Osteoblast (primary cell): ENCODE results near the gene ASCC1. TPM values are rescaled to one million over a fixed set of nuclear protein-coding genes. Genes with fewer than 3 reads are reported as not detected.

Experiments
- DNase-seq: peaks from one replicate; pipeline ENCODE4 v3.0.0; 2011; ENCODE audit warnings: low spot score, mixed read lengths; ENCODE audit not compliant: insufficient read length; ENCODE audit errors: missing footprints
- H2AFZ ChIP-seq: 2 replicates; pipeline ENCODE4 v1.6.0; 2011; ENCODE audit warnings: mild to moderate bottlenecking, low read length
- H3K27ac ChIP-seq: 2 replicates; pipeline ENCODE4 v1.5.1; 2011; ENCODE audit warnings: mild to moderate bottlenecking, low read depth, low read length, moderate library complexity
- H3K27me3 ChIP-seq: 2 replicates; pipeline ENCODE4 v1.6.0; 2012; ENCODE audit warnings: mild to moderate bottlenecking, control low read depth, inconsistent platforms, low read length, moderate library complexity; ENCODE audit not compliant: insufficient read depth
- H3K36me3 ChIP-seq: 2 replicates; pipeline ENCODE4 v1.5.1; 2011; ENCODE audit warnings: mild to moderate bottlenecking, low read length, control low read depth, moderate library complexity; ENCODE audit not compliant: insufficient read depth
- H3K4me1 ChIP-seq: 2 replicates; pipeline ENCODE4 v1.5.1; 2011; ENCODE audit warnings: mild to moderate bottlenecking, low read length, control low read depth, moderate library complexity; ENCODE audit not compliant: insufficient read depth
- H3K4me2 ChIP-seq: 2 replicates; pipeline ENCODE4 v1.6.0; 2011; ENCODE audit warnings: mild to moderate bottlenecking, low read length; ENCODE audit not compliant: insufficient read depth
- H3K4me3 ChIP-seq: fragments of 200-600 bp; sonication (generic); 3 replicates; pipeline ENCODE4 v1.5.1; 2012; ENCODE audit warnings: mild to moderate bottlenecking, low read length, inconsistent platforms; ENCODE audit not compliant: insufficient read depth
- H3K79me2 ChIP-seq: 2 replicates; pipeline ENCODE4 v1.6.0; 2012; ENCODE audit warnings: mild to moderate bottlenecking, low read length, control low read depth, inconsistent platforms; ENCODE audit not compliant: insufficient read depth
- H3K9me3 ChIP-seq: 2 replicates; pipeline ENCODE4 v1.5.1; 2011; ENCODE audit warnings: low read depth, low read length, control low read depth
- H4K20me1 ChIP-seq: 2 replicates; pipeline ENCODE4 v1.6.0; 2012; ENCODE audit warnings: mild to moderate bottlenecking, low read length, control low read depth; ENCODE audit not compliant: insufficient read depth
- CTCF ChIP-seq: IDR thresholded peaks from 2 replicates; pipeline ENCODE4 v1.5.1; 2011; ENCODE audit warnings: mild to moderate bottlenecking, low read depth, low read length, moderate library complexity; ENCODE audit errors: extremely low read depth
- total RNA-seq: library from RNA; depleted of rRNA; stranded (reverse); fragments of >200 nt; gene quantifications from 2 replicates; pipeline ENCODE4 v1.2.3, GENCODE V29; 2012

Gene ASCC1
- total RNA-seq, 1 donor: 40.2 TPM

- Histone ChIP-seq H3K4me1 (peaks cover 4% of the 10 kb centered on the region), H3K4me2 (no peak overlapping the region), H3K79me2 (no peaks in the 10 kb centered on the region), H4K20me1 (no peaks in the 10 kb centered on the region), H3K36me3 (no peaks in the 10 kb centered on the region), H3K27ac (no peak overlapping the region), H3K27me3 (peaks cover 60% of the 10 kb centered on the region), H3K9me3 (no peaks in the 10 kb centered on the region), H2AFZ (no peak overlapping the region), H3K4me3 (no peak overlapping the region)
- DNase-seq: peak; percentile 73
- TF ChIP-seq CTCF: no peak
Observed at GRCh38 chr10:72088889-72089575, 127.0 kb downstream of the ASCC1 start.

- Histone ChIP-seq H3K27me3 (peaks cover 60% of the 10 kb centered on the region), H3K4me3 (no peak within 1 kb of the TSS), H4K20me1 (no peaks in the 10 kb centered on the region), H3K4me2 (no peak within 1 kb of the TSS), H3K9me3 (no peaks in the 10 kb centered on the region), H3K79me2 (no peaks in the 10 kb centered on the region), H2AFZ (no peak within 1 kb of the TSS), H3K36me3 (no peaks in the 10 kb centered on the region), H3K4me1 (peaks cover 4% of the 10 kb centered on the region), H3K27ac (no peak within 1 kb of the TSS)
- TF ChIP-seq CTCF: no peak
- peak; percentile 89 for DNase-seq
Observed at GRCh38 chr10:72087969-72088888, 127.8 kb downstream of the ASCC1 start, which contains the start of gene SPOCK2. SPOCK2 (minus strand) TSS chr10:72088551; CDS start chr10:72088328, 223 bp downstream.

- no peaks in the 10 kb centered on the region for H3K79me2 ChIP-seq
- no peak for TF ChIP-seq CTCF
- no peaks in the 10 kb centered on the region for H3K9me3 ChIP-seq
- no peak overlapping the region for H2AFZ ChIP-seq
- H3K36me3 ChIP-seq: no peaks in the 10 kb centered on the region
- H3K4me2 ChIP-seq: no peak overlapping the region
- no peaks in the 10 kb centered on the region for H4K20me1 ChIP-seq
- H3K27me3 ChIP-seq: peaks cover 57% of the 10 kb centered on the region
- H3K27ac ChIP-seq: no peak overlapping the region
- peaks cover 4% of the 10 kb centered on the region for H3K4me1 ChIP-seq
- no peak for DNase-seq
- H3K4me3 ChIP-seq: no peak overlapping the region
Observed at GRCh38 chr10:72087392-72087968, 128.6 kb downstream of the ASCC1 start.
